AG09319 (cell line): ENCODE measurements around the gene PLAU.

Experiments used
- DNase-seq: peaks from one replicate; pipeline ENCODE4 v3.0.0-alpha.2; 2010; ENCODE audit warnings: low read depth; ENCODE audit errors: extremely low read depth
- TF ChIP-seq, protein P1 (sequence below): IDR thresholded peaks from 2 replicates; pipeline ENCODE4 v1.5.1; 2011; ENCODE audit warnings: low read depth, mild to moderate bottlenecking, inconsistent platforms, low read length, moderate library complexity

The PLAU gene

DNA sequence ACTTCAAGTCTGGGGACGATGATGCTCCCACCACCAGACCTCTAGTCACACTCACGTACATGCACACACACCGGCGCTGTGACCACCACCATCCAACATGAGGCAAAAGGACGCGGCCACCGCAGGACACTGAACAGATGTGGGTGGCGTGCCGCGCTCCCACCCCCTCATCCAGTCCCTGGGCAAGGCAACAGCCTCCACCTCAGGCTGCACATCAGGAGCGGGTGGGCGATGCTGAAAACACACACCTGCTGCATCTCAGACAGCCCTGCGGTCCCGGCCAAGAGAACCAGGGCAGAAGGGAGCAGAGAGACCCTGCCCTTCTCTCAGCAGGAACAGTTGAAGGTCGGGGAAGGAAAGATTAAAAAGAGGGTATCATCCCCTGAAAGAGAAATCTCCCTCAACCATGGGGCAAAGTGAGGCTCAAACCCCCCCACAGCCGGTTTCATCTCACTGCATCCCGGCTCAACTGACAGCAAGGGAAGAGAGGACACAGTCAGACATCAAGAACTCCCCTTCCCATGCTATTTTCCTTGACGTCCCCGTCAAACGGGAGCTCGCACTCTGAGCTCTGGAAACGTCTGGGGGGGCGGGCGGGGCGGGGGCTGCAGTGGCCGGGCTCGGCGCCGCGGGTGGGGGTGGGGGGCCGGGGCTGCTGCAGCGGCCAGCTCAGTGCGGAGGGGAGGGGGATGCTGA is 37.6 kb upstream of the PLAU start:
- DNase-seq: no peak
- TF ChIP-seq, protein P1, sequence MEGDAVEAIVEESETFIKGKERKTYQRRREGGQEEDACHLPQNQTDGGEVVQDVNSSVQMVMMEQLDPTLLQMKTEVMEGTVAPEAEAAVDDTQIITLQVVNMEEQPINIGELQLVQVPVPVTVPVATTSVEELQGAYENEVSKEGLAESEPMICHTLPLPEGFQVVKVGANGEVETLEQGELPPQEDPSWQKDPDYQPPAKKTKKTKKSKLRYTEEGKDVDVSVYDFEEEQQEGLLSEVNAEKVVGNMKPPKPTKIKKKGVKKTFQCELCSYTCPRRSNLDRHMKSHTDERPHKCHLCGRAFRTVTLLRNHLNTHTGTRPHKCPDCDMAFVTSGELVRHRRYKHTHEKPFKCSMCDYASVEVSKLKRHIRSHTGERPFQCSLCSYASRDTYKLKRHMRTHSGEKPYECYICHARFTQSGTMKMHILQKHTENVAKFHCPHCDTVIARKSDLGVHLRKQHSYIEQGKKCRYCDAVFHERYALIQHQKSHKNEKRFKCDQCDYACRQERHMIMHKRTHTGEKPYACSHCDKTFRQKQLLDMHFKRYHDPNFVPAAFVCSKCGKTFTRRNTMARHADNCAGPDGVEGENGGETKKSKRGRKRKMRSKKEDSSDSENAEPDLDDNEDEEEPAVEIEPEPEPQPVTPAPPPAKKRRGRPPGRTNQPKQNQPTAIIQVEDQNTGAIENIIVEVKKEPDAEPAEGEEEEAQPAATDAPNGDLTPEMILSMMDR: no peak

GRCh38 chr10:73873838-73874215 is 37.1 kb upstream of the PLAU start:
- TF ChIP-seq, protein P1: no peak
- DNase-seq: no peak

DNA sequence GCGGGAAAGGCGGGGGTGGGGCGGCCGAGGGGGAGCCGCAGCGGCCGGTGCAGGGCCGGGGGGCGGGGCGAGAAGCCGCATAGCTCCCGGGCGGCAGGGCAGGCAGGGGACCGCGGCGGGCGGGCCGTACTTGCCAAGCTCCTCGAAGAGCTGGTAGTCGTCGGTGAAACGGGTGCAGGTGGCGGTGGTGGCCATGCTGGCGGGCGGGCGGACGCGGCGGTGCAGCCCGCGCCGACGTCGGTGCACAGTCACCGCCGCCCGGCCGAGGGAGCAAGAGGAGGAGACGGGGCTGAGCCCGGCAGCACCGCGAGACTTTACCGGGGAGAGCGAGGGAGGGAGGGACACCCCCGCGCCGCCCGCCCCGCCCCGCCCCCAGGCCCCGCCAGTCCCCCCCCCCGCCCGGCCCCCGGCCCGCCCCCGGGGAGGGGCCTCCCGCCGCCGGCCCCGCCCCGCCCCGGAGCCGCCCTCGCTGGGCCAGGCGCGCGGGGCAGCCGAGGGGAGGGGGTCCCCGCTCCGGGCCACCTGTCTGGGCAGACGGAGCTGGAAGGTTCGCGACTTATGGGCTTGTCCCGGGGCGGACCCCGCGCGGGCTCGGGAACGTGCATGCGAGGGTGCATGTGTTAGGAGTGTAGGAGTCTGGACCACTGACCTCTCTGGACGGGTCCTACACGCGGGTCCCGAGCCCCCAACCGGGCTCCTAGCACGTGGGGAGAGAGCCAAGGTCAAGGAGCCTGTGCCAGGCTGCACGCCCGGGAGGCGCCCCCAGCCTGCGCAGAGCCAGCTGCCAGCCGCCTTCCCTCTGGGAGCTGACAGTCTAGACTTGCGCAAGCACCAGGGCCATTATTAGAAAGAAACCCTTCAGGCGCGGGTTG is 36.4 kb upstream of the PLAU start, which contains the start of gene CAMK2G:
TSS of gene CAMK2G (minus strand) at position 289 of the 872 bp plus-strand sequence. CDS start at position 195, 94 bp downstream.
- peak; percentile 61 for DNase-seq

GRCh38 chr10:73875139-73875475 is 35.8 kb upstream of the PLAU start:
- TF ChIP-seq, protein P1: no peak

More for the DNA sequence above, 36.4 kb upstream of the PLAU start, which contains the start of gene CAMK2G:
- TF ChIP-seq, protein P1: no peak

DNA sequence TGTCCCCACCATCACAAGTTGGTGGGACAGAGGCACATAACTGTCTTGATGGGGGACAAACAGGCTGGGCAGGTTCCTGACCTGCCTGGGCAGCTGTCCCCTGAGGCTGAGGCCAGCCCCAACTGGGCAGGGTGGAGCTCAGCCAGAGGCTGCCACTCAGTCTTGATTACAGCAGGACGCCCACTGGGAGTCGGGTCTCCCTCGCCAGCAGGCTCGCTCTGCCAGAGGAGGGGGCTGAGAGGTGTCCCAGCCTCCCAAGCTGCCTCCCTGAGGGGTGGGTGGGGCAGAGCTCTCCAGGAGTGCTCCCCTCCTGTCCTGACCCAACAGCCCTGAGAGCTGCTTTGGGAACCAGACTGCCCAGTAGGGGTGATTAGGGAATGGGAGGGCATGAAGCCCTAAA is 34.8 kb upstream of the PLAU start:
- TF ChIP-seq, protein P1: no peak
- DNase-seq: no peak

More at GRCh38 chr10:73875139-73875475, 35.8 kb upstream of the PLAU start:
- DNase-seq: no peak

DNA sequence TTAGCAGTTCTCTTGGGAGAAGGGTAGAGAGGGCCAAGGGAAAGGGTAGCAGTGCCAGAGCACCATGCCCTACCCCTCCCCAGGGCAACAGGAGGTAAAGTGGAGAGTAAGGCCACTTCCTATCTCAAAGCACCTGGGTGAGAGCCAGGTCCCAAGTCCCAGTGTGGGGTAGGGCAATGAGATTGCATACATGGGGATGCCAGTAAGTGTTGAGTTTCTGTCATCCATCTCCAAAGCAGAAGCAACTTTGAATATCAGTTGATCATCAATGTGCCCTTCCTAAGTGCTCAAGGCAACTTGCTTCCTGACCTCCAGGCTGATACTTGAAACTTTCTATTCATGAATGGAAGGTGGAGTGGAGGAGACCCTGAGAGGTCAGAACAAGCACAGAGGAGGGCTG is 34.4 kb upstream of the PLAU start:
- TF ChIP-seq, protein P1: no peak
- no peak for DNase-seq

DNA sequence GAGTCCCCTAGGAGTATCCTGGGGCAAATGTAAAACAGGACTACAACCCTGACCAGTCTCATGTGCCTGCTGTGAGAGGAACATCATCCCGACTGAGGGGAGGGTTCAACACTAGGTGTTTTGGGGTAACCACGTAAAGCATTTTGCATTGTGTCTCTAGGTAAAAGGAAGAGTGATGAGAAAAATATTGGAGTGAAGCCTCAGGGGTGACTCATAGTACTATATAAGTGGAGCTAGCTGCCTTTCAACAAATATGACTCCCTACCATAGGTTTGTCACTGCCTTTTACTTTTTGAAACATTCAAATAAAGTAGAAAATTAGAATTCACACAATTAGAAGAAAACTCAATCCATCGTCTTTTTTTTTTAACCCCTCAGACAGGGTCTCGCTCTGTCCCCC is 34.0 kb upstream of the PLAU start:
- DNase-seq: no peak
- TF ChIP-seq, protein P1: no peak
